T-helper 2 cell (primary cell): Measurements from ENCODE around the gene ERCC6L.

Experiments used
- DNase-seq, 5 experiments: peaks; one replicate each; pipeline versions ENCODE4 v3.0.0 to v3.0.0-alpha.2; 2012 to 2022

Gene ERCC6L

DNA sequence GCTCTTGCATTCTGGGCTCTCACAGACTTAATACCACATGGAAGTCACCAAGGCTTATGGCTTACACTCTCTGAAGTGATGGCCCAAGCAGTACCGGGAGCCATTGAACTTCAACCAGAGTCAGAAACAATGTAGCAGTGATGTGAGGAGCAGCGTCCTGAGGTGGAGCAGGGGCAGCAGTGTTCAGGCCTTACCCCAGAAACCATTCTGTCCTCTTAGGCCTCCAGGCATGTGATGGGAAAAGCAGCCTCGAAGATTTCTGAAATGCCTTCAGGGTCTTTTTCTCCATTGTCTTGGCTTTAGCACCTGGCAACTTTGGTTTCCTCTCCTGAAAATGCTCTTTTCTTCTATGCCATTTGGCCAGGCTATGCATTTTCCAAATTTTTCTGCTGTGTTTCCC lies 80.1 kb downstream of the ERCC6L start:
- no peak for DNase-seq
